GM21526 (cell line): Measurements from ENCODE around the gene CD276.
"Not testable (repeated sequence)": the region's sequence is repeated elsewhere in the genome, so short reads cannot be mapped to it uniquely, and the experiment has no call there.

Experiments
- ATAC-seq: cut with Tn5 transposase; IDR thresholded peaks from one replicate; pipeline ENCODE4 v1.9.1; 2021; ENCODE audit warnings: moderate library complexity; ENCODE audit not compliant: unreplicated experiment, low FRiP score

The CD276 gene

DNA sequence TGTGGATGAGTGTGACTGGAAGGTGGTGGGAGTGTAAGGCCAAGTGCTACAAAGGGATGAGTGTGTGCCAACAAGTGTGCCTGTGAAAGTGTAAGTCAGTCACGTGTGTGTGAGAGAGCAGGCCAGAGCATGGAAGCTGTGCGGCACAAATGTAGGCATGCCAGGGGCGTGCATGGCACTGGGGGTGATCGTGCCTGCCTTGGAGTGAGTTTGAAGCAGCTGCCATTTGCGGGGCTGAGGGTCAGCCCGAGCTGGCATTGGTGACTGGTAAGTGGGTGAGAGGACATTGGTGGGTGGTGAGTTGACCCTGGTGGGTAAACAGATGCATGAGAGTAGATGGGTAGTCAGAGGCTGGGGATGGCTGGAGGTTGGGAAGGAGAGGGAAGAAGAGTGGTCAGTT, 24.5 kb downstream of the CD276 start:
- ATAC-seq = no peak

GRCh38 chr15:73709241-73709640, 25.1 kb downstream of the CD276 start:
- ATAC-seq = no peak

- ATAC-seq = no peak
These were observed 25.5 kb downstream of the CD276 start for GRCh38 chr15:73709686-73710085.

DNA sequence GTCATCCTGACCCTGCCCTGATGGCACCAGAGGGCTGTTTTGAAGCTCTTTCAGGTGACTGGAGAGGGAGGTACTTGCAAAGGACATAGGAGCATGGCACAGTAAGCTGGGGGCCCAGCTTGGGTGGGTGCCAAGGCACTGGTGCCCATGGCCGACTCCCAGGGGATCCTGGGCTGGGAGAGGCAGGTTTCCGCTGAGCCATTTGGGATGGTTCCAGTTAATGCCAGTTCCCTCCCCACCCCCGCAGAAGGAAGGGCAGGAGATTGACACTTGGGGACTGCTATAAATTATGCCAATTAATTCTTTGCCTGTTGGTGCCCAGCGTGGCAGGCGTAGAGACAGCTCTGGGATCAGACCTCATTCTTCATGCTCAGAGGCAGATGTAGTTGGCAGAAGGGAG, 26.1 kb downstream of the CD276 start:
- no peak for ATAC-seq

DNA sequence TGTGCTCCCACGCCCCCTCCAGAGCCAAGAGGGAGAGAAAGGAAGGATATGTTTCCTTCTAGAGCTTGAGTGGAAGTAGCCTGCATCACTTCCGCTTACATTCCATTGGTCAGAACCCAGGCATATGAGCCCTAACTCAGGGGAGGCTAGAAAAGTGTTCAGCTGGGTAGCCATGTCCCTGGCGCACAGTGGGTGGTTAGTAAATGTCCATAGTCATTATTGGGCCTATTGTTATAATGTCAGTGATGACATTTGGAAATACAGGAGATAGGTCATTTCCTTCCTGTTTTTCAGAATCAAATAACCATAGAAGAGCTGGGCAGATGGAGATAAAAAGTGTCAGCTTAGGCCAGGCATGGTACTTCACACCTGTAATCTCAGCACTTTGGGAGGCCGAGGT, 27.3 kb downstream of the CD276 start:
- no peak for ATAC-seq

- ATAC-seq = no peak
These were observed 27.9 kb downstream of the CD276 start for GRCh38 chr15:73712107-73712506.

- ATAC-seq = no peak
These were observed 30.6 kb downstream of the CD276 start for GRCh38 chr15:73714695-73715301.

- ATAC-seq = no peak
These were observed 31.2 kb downstream of the CD276 start for GRCh38 chr15:73715417-73715816.

DNA sequence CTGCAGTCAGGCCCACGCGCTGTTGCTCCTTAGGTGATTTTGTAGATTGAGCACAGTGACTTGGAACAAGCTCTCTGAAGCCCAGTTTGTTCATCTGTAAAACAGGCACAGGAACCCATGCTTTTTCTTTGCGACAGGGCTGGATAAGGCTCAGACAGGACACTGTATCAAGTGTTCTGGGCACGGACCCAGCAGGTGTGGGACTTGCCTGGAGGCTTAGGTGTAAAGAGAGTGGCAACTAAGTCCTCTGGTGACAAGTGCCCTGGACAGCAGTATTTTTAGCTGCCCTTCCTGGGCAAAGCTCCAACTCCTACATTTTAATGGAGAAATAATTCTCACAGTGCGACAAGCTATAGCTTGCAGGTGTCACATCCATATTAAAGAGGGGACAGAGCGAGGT, 32.2 kb downstream of the CD276 start:
- ATAC-seq = no peak

GRCh38 chr15:73717206-73717605, 33.0 kb downstream of the CD276 start:
- no peak for ATAC-seq

GRCh38 chr15:73717802-73718201, 33.6 kb downstream of the CD276 start:
- no peak for ATAC-seq

GRCh38 chr15:73718694-73719093, 34.5 kb downstream of the CD276 start:
- no peak for ATAC-seq

GRCh38 chr15:73722425-73722824, 38.2 kb downstream of the CD276 start:
- no peak for ATAC-seq

DNA sequence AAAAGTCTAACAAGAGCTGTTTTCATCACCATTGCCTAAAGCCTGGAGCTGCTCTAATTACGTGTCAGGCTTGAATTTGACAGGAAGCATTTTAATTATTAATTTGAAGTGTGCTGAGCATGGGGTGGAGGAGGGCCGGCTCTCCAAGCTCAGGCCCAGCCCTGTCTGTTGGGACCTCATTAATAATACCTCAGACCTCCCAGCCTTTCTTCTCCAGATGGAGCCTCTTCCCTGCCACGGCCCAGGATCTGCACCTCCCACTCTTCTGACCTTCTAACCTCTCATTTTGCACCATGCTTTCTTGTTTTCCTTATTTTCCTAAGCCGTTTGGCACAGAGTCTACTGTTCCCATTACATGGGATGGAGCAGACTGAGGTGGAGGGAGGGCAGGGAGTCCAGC, 39.0 kb downstream of the CD276 start:
- ATAC-seq = no peak

DNA sequence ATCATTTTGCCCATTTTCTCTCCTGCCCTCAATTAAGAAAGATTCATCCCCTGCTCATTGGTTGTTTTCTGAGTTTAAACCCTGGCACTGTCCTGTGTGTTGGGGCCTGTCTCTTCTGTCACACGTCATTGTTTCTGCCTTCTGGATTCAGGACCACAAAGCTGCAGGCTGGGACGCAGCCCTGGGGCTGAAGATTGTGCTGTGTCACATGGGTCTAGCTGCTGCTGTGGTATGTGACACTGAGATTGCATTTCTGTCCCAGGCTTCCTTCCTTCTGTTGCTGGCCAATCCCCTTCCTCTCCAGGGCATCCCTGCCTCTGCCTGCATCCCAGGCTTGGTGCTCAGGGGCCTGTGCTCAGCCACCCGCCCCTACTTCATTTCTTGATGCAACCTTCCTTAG, 40.0 kb downstream of the CD276 start:
- no peak for ATAC-seq

DNA sequence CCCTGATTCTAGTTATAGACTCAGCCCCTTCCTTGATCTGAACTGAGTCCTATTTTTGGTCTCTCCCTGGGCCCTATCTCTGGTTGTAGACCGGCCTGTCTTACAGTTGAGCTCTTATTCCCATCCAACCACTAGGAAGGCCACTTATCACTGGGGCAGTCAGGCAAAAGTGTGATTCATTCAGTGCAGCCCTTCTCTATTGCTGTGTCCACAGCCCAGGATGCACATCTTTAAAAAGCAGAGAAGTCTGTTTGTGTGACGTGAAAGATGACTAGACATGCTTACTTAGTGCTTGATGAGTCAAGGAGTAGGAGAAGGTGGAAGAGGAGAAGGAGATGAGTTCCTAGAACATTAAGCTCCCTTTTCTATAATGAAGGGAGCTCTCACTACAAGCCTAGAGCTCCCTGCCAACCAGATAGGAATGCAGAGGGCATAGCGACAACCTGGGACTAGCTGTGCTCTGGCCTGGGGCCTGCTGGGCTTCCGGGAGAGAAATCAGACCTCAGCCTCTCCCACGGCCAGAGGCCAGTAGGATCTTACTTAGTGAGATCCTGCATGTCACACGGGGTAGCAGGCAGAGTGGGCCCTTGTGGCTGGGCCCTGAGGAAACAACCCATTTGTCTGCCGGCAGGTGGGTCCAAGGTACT, 43.3 kb downstream of the CD276 start:
- no peak for ATAC-seq

DNA sequence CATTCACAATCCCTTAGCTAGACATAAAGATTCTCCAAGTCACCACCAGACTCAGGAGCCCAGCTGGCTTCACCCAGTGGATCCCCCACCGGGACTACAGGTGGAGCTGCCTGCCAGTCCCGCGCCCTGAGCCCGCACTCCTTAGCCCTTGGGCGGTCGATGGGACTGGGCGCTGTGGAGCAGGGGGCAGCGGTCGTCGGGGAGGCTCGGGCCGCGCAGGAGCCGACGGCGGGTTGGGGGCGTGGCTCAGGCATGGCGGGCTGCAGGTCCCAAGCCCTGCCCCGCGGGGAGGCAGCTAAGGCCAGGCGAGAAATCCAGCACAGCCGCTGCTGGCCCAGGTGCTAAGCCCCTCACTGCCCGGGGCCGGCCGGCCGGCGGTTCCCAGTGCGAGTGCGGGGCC, 47.9 kb downstream of the CD276 start:
- ATAC-seq = not testable (repeated sequence)

- ATAC-seq = no peak
These were observed 48.7 kb downstream of the CD276 start for GRCh38 chr15:73732930-73733329.

DNA sequence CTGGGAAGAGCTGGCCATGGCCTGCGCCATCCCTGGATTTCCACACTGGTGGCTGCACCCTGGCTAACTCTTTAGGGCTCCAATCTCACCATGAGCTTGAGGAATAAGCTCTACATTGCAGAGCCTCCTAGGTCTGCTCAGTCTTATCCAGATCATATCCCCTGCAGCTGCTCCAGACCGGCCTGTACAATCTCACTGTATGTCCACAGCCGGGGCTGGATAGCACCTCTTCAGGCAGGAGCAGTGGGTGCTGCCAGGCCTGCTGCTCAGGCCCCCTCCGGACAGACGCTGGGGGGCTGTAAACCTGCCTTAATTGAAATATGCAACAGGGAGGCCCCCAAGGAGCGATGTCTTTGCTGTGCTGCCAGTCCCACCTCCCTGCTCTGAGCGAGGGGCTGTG, 53.4 kb downstream of the CD276 start:
- ATAC-seq = no peak

DNA sequence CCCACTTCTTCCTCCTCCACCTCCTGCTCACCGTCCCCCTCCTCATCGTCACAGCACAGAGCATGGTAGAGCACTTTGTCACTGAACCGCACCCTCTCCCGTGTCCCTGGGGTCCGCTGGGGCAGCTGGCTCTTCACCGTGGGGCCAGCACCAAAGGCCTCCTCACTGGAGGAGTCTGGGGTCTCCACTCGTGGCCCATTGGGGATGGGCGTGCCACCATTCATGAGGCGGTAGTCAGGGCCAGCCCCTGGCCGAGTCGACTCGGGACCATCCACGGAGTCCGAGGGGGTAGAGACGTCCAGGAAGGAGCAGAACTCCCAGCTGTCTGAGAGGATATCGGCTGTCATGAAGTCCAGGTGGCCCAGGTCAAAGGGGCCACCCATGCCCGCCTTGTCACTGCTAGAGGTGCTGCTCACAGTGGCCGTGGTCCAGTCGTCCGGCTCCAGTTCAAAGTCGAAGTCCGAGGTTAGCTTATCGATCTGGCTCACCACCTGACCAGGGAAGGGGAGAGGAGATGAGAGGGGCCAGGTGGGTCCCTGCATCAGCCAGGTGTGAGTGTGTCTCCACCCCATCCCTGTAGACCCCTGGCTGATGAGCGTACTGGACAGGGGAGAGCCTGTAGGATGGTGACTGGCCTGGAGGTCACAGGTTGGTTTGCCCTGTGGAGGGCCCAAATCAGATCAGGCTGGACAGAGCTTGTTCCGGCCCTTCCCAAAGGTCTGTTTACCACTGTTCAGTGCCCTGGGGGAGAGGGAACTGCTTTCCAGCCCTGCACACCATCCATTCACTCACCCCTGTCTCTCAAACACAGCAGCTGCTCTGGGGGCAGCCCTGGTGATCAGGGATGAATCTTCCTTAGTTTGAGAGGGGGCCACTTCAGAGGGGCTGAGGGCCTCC, 56.2 kb downstream of the CD276 start:
- ATAC-seq = no peak

- no peak for ATAC-seq
These were observed 57.2 kb downstream of the CD276 start for GRCh38 chr15:73741321-73741836.
